Upper lobe of left lung (tissue), 6 donors: ENCODE results near the gene ANKHD1. TPM values are rescaled to one million over a fixed set of nuclear protein-coding genes. Genes with fewer than 3 reads are reported as not detected.

Source experiments
- ATAC-seq, 2 donors: fragments of 200-7000 bp; cut with Tn5 transposase; one replicate each; pipeline ENCODE4 v1.9.1; 2022; ENCODE audit warnings: mild to moderate bottlenecking in 2 of 2, moderate library complexity in 2 of 2; ENCODE audit not compliant: low FRiP score in 2 of 2
- DNase-seq, 2 donors: peaks; one replicate each; pipeline ENCODE4 v3.0.0-alpha.2; 2019 to 2020
- H3K27ac ChIP-seq, 4 donors: fragments of 200-600 bp; sonication (generic); one replicate each; pipeline ENCODE4 v1.5.1; 2016 to 2019
- H3K27me3 ChIP-seq, 4 donors: fragments of 200-600 bp; sonication (generic); one replicate each; pipeline ENCODE4 v1.5.1; 2017 to 2019
- H3K36me3 ChIP-seq, 4 donors: fragments of 200-600 bp; sonication (generic); one replicate each; pipeline ENCODE4 v1.5.1; 2016 to 2019
- H3K4me1 ChIP-seq, 4 donors: fragments of 200-600 bp; sonication (generic); one replicate each; pipeline ENCODE4 v1.5.1; 2018 to 2019
- H3K4me3 ChIP-seq, 4 donors: fragments of 200-600 bp; sonication (generic); one replicate each; pipeline ENCODE4 v1.5.1; 2017 to 2019; ENCODE audit warnings: mild to moderate bottlenecking in 2 of 4, moderate library complexity in 1 of 4
- H3K9me3 ChIP-seq, 4 donors: fragments of 200-600 bp; sonication (generic); one replicate each; pipeline ENCODE4 v1.5.1; 2018 to 2019
- CTCF ChIP-seq, 6 experiments: fragments of 450-650 bp in 4 of 6; fragments of 200-600 bp in 2 of 6; sonication (generic) in 2 of 6; IDR thresholded peaks; one replicate each; pipeline ENCODE4 v1.5.1; 2016 to 2019; ENCODE audit warnings: antibody characterized with exemption in 6 of 6
- EP300 ChIP-seq, 4 donors: sonication (generic); formaldehyde crosslinking; IDR thresholded peaks; one replicate each; pipeline ENCODE4 v1.5.1; 2017; ENCODE audit warnings: antibody characterized with exemption in 4 of 4, control low read depth in 2 of 4
- POLR2A ChIP-seq, 4 donors: fragments of 450-650 bp; IDR thresholded peaks; one replicate each; pipeline ENCODE4 v1.5.1; 2016 to 2017; ENCODE audit warnings: antibody characterized with exemption in 4 of 4, mild to moderate bottlenecking in 2 of 4
- POLR2AphosphoS5 ChIP-seq, 2 donors: sonication (generic); formaldehyde crosslinking; IDR thresholded peaks; one replicate each; pipeline ENCODE4 v1.5.1; 2017; ENCODE audit warnings: antibody characterized with exemption in 2 of 2
- WGBS, 2 donors: methylation state at CpG; one replicate each; pipeline ENCODE4 v1.1.5; 2017 to 2018; 5-methylcytosine and 5-hydroxymethylcytosine counted together
- total RNA-seq, 6 donors: library from RNA; depleted of rRNA in 4 of 6; stranded (reverse); fragments of >200 nt in 4 of 6; gene quantifications; one replicate each; pipeline versions ENCODE4 v1.1.0 to v1.2.1, GENCODE V29; 2016 to 2021
- donor health status: DM: no; HTN: no; CAD: no; lungs with moderate emphysema.
- donor health status: DM: no; HTN: yes; CAD: no; lungs with severe emphysema.

The ANKHD1 gene
- total RNA-seq, 6 donors from 2014 or later = 97.0 to 338 (median 135) TPM

- Histone ChIP-seq H3K9me3 (no peaks in the 10 kb centered on the region), H3K4me3 (peak overlapping the region in 3 of 4 donors; percentile 51 to 66 (median 58)), H3K36me3 (peaks cover 13 to 60% (median 38%) of the 10 kb centered on the region in 4 donors), H3K4me1 (peaks cover 34 to 42% (median 38%) of the 10 kb centered on the region in 4 donors), H3K27ac (peak overlapping the region; percentile 92 to 99 (median 94)), H3K27me3 (no peaks in the 10 kb centered on the region)
- no peak for TF ChIP-seq POLR2AphosphoS5 (IDR thresholded peaks at IDR 0.05)
- TF ChIP-seq CTCF (IDR thresholded peaks at IDR 0.05) = no peak
- TF ChIP-seq POLR2A (IDR thresholded peaks at IDR 0.05) = no peak
- TF ChIP-seq EP300 (IDR thresholded peaks at IDR 0.05) = no peak
- WGBS, 2 donors = 58 to 61% methylated on average over 9 to 13 of the region's 13 CpGs
- DNase-seq = peak in 1 of 2 donors; percentile 38
- ATAC-seq = no peak
These were observed 145.3 kb downstream of the ANKHD1 start for GRCh38 chr5:140546851-140547507.

GRCh38 chr5:140547508-140548299 is 146.1 kb downstream of the ANKHD1 start, which contains the start of gene EIF4EBP3:
Gene EIF4EBP3 (plus strand): TSS chr5:140547662. CDS start chr5:140547738, 76 bp downstream.
- peak; percentile 97 to 98 for DNase-seq
- H3K36me3 ChIP-seq = peaks cover 14 to 56% (median 36%) of the 10 kb centered on the region in 4 donors
- peak within 1 kb of the TSS; percentile 92 to 99 (median 94) for H3K27ac ChIP-seq
- 6 to 11% methylated on average over 16 to 41 of the region's 52 CpGs for WGBS, 2 donors
- H3K9me3 ChIP-seq = no peaks in the 10 kb centered on the region
- TF ChIP-seq CTCF (IDR thresholded peaks at IDR 0.05) = peak; percentile 58 to 98 (median 92)
- TF ChIP-seq EP300 (IDR thresholded peaks at IDR 0.05) = peak in 1 of 4 donors; percentile 64
- peak; percentile 78 to 88 for TF ChIP-seq POLR2AphosphoS5 (IDR thresholded peaks at IDR 0.05)
- peak in 3 of 4 donors; percentile 67 to 88 (median 76) for TF ChIP-seq POLR2A (IDR thresholded peaks at IDR 0.05)
- no peaks in the 10 kb centered on the region for H3K27me3 ChIP-seq
- peak within 1 kb of the TSS in 3 of 4 donors; percentile 51 to 66 (median 58) for H3K4me3 ChIP-seq
- H3K4me1 ChIP-seq = peaks cover 34 to 42% (median 38%) of the 10 kb centered on the region in 4 donors
- peak; percentile 98 for ATAC-seq

- WGBS, 2 donors = 17% methylated on average over 5 of the region's 5 CpGs; no CpG with 5 or more reads in 1 of the 2 donors
- TF ChIP-seq POLR2AphosphoS5 (IDR thresholded peaks at IDR 0.05) = peak in 1 of 2 donors; percentile 49
- TF ChIP-seq EP300 (IDR thresholded peaks at IDR 0.05) = peak in 1 of 4 donors; percentile 19
- TF ChIP-seq POLR2A (IDR thresholded peaks at IDR 0.05) = no peak
- Histone ChIP-seq H3K27ac (peak overlapping the region; percentile 92 to 99 (median 94)), H3K4me3 (peak overlapping the region in 3 of 4 donors; percentile 51 to 66 (median 58)), H3K4me1 (peaks cover 34 to 46% (median 38%) of the 10 kb centered on the region in 4 donors), H3K9me3 (no peaks in the 10 kb centered on the region), H3K36me3 (peaks cover 14 to 56% (median 33%) of the 10 kb centered on the region in 4 donors), H3K27me3 (no peaks in the 10 kb centered on the region)
- ATAC-seq = peak; percentile 72 to 82
- peak in 1 of 2 donors; percentile 88 for DNase-seq
These were observed 146.7 kb downstream of the ANKHD1 start for GRCh38 chr5:140548300-140548688.

GRCh38 chr5:140548791-140549190 is 147.2 kb downstream of the ANKHD1 start:
- ATAC-seq = no peak
- Histone ChIP-seq H3K4me3 (peak overlapping the region in 1 of 4 donors; percentile 58), H3K27ac (peak overlapping the region; percentile 92 to 99 (median 94)), H3K4me1 (peaks cover 34 to 47% (median 40%) of the 10 kb centered on the region in 4 donors), H3K9me3 (no peaks in the 10 kb centered on the region), H3K36me3 (peaks cover 14 to 53% (median 31%) of the 10 kb centered on the region in 4 donors), H3K27me3 (no peaks in the 10 kb centered on the region)
- TF ChIP-seq CTCF (IDR thresholded peaks at IDR 0.05) (no peak), POLR2A (IDR thresholded peaks at IDR 0.05) (no peak), EP300 (IDR thresholded peaks at IDR 0.05) (no peak), POLR2AphosphoS5 (IDR thresholded peaks at IDR 0.05) (no peak)
- no peak for DNase-seq
- WGBS, 2 donors = 82 to 90% methylated on average over 4 to 7 of the region's 7 CpGs
